Measurements from ENCODE around the gene TSFM. TPM values are rescaled to one million over a fixed set of nuclear protein-coding genes. Genes with fewer than 3 reads are reported as not detected.

The TSFM gene
- total and polyA plus RNA-seq, 2 of the 13 experiments (the other 11 are each of a cell fraction or from before 2014, with no cell fraction given) = 29.8 to 68.3 TPM

- TF ChIP-seq ZNF331 (CRISPR knock-in tag; IDR thresholded peaks at IDR 0.05) = no peak
- TF ChIP-seq ATAD3A (CRISPR knock-in tag; IDR thresholded peaks at IDR 0.05) = no peak
Observed at GRCh38 chr12:57808351-57808750, 25.8 kb downstream of the TSFM start (continued).

GRCh38 chr12:57809425-57809824 is 26.8 kb downstream of the TSFM start:
- POLR2A ChIA-PET = no interaction called here
- 97% methylated on average over 3 of the region's 3 CpGs for WGBS (ENCODE audit: low lambda C conversion rate)
- in situ Hi-C loops (cut with HindIII; ENCODE audit: extremely low pct_ligation_motif_present, low pct_unique_long_range_greater_than_20kb) = no loop called here

More at GRCh38 chr12:57809425-57809824, 26.8 kb downstream of the TSFM start:
- Histone ChIP-seq H4K20me1 (ENCODE audit: insufficient read depth, low read length) (no peaks in the 10 kb centered on the region), H3K4me2 (ENCODE audit: low read depth, low read length) (no peak overlapping the region), H3K27me3 (ENCODE audit: control insufficient read depth in 1 of 2, insufficient read depth in 2 of 2, low read length in 2 of 2) (no peaks in the 10 kb centered on the region), H3K79me2 (ENCODE audit: insufficient read depth, low read length) (no peaks in the 10 kb centered on the region), H3K4me1 (ENCODE audit: insufficient read depth, low read length) (peaks cover 24% of the 10 kb centered on the region), H3K27ac (ENCODE audit: extremely low read length, insufficient read depth, low read length) (no peak overlapping the region), H2AFZ (ENCODE audit: low read length) (no peak overlapping the region), H3K36me3 (replicated peaks in 1 of 2; ENCODE audit: control insufficient read depth in 1 of 2, insufficient read depth in 2 of 2, low read length in 2 of 2) (peaks cover 0 to 3% of the 10 kb centered on the region in 2 experiments; a peak in 2 of 5 replicates), H3K9ac (ENCODE audit: insufficient read depth, low read depth, low read length) (no peak overlapping the region), H3K4me3 (replicated peaks in 1 of 3; ENCODE audit: insufficient read depth in 1 of 3, low read depth in 2 of 3, low read length in 3 of 3) (no peak overlapping the region), H3K9me3 (ENCODE audit: low read length) (no peaks in the 10 kb centered on the region)
- intact Hi-C loops (cut with micrococcal nuclease; ENCODE audit: unreplicated experiment) = no loop called here
- FAIRE-seq = no peak
- no TSS peak for BruUV-seq (replicated peaks)
- CTCF ChIA-PET (ENCODE audit: low intra/inter-chr PET ratio, low total read pairs) = no interaction called here
- no peak for TF ChIP-seq ARHGAP35 (CRISPR knock-in tag; IDR thresholded peaks at IDR 0.05; ENCODE audit: borderline replicate concordance)
- TF ChIP-seq MAFG (CRISPR knock-in tag; IDR thresholded peaks at IDR 0.05) = no peak
- TF ChIP-seq ATAD3A (CRISPR knock-in tag; IDR thresholded peaks at IDR 0.05) = no peak
- TF ChIP-seq GLI4 (CRISPR knock-in tag; IDR thresholded peaks at IDR 0.05; ENCODE audit: borderline replicate concordance) = no peak
- TF ChIP-seq MAF1 (CRISPR knock-in tag; IDR thresholded peaks at IDR 0.05; ENCODE audit: borderline replicate concordance) = no peak
- no peak for TF ChIP-seq ZNF792 (CRISPR knock-in tag; IDR thresholded peaks at IDR 0.05)
- no peak for TF ChIP-seq ZFP62 (CRISPR knock-in tag; IDR thresholded peaks at IDR 0.05)
- TF ChIP-seq HNRNPLL (IDR thresholded peaks at IDR 0.05; ENCODE audit: low read depth, low read length, poor library complexity, severe bottlenecking) = no peak
- TF ChIP-seq USF2 (IDR thresholded peaks at IDR 0.05; ENCODE audit: low read depth, low read length) = no peak
- TF ChIP-seq USF2 (CRISPR knock-in tag; IDR thresholded peaks at IDR 0.05; ENCODE audit: borderline replicate concordance) = no peak
- TF ChIP-seq ZBTB14 (CRISPR knock-in tag; IDR thresholded peaks at IDR 0.05) = no peak
- no peak for TF ChIP-seq GATAD1 (CRISPR knock-in tag; IDR thresholded peaks at IDR 0.05)
- TF ChIP-seq MXD1 (CRISPR knock-in tag; IDR thresholded peaks at IDR 0.05) = no peak
- TF ChIP-seq SSRP1 (CRISPR knock-in tag; IDR thresholded peaks at IDR 0.05) = no peak
- TF ChIP-seq REST (IDR thresholded peaks at IDR 0.05; ENCODE audit: borderline replicate concordance in 1 of 2, low read depth in 1 of 2, low read length in 2 of 2) = no peak
- TF ChIP-seq CHD2 (IDR thresholded peaks at IDR 0.05; ENCODE audit: low read depth, low read length) = no peak
- TF ChIP-seq ZNF337 (CRISPR knock-in tag; IDR thresholded peaks at IDR 0.05; ENCODE audit: borderline replicate concordance, low read depth) = no peak
- DNase-seq (ENCODE audit: low spot score) = no peak
- ATAC-seq = no peak
